Common myeloid progenitor, CD34-positive (primary cell): ENCODE results near the gene MACROH2A1.

Experiments used
- CTCF ChIA-PET: fragments of 350-600 bp; sonication (Branson Sonifier 250); formaldehyde crosslinking; loops from one replicate; lab custom pipeline; 2021; ENCODE audit warnings: antibody characterized with exemption; lab: Charles Lee
- POLR2A ChIA-PET: fragments of 350-600 bp; sonication (Branson Sonifier 250); formaldehyde crosslinking; loops from one replicate; lab custom pipeline; 2021; ENCODE audit warnings: antibody characterized with exemption; lab: Charles Lee
- DNase-seq, 3 donors: peaks; one replicate each; pipeline versions ENCODE4 v3.0.0 to v3.0.0-alpha.2; 2013
- H3K27ac ChIP-seq, 2 experiments: 1 replicate in 1 of 2; 2 replicates in 1 of 2; pipeline ENCODE4 v1.7.0; 2013; ENCODE audit warnings: inconsistent platforms in 2 of 2, low read length in 2 of 2, mild to moderate bottlenecking in 2 of 2, low read depth in 1 of 2, moderate library complexity in 1 of 2; ENCODE audit not compliant: severe bottlenecking in 2 of 2, insufficient read depth in 1 of 2, poor library complexity in 1 of 2
- H3K27me3 ChIP-seq, 5 experiments: replicated peaks in 2 of 5; 1 replicate in 3 of 5; 2 replicates in 2 of 5; pipeline versions ENCODE4 v1.6.1 to v1.7.0; 2013; ENCODE audit warnings: low read length in 4 of 5, mild to moderate bottlenecking in 2 of 5, moderate library complexity in 2 of 5, inconsistent platforms in 1 of 5; ENCODE audit not compliant: insufficient read depth in 5 of 5, control insufficient read depth in 4 of 5
- H3K36me3 ChIP-seq, 4 experiments: 1 replicate in 2 of 4; 2 replicates in 2 of 4; pipeline versions ENCODE4 v1.6.1 to v1.7.0; 2013; ENCODE audit warnings: low read length in 3 of 4, control low read depth in 1 of 4, mild to moderate bottlenecking in 1 of 4; ENCODE audit not compliant: control insufficient read depth in 4 of 4, insufficient read depth in 4 of 4
- H3K4me1 ChIP-seq, 4 experiments: 1 replicate in 3 of 4; 2 replicates in 1 of 4; pipeline versions ENCODE4 v1.6.1 to v1.7.1; 2013; ENCODE audit warnings: low read length in 3 of 4, mild to moderate bottlenecking in 3 of 4, control low read depth in 1 of 4, inconsistent platforms in 1 of 4, moderate library complexity in 1 of 4; ENCODE audit not compliant: control insufficient read depth in 4 of 4, insufficient read depth in 4 of 4; ENCODE audit errors: control extremely low read depth in 1 of 4
- H3K4me3 ChIP-seq, 7 experiments: 1 replicate in 4 of 7; 2 replicates in 3 of 7; pipeline versions ENCODE4 v1.5.1 to v1.7.0; 2013; ENCODE audit warnings: mild to moderate bottlenecking in 7 of 7, low read length in 6 of 7, moderate library complexity in 6 of 7, inconsistent platforms in 2 of 7, low read depth in 2 of 7, control low read depth in 1 of 7; ENCODE audit not compliant: insufficient read depth in 4 of 7, control insufficient read depth in 1 of 7; ENCODE audit errors: extremely low read depth in 1 of 7
- H3K9me3 ChIP-seq, 5 experiments: 1 replicate in 4 of 5; 2 replicates in 1 of 5; pipeline versions ENCODE4 v1.6.1 to v1.7.1; 2013; ENCODE audit warnings: low read length in 4 of 5, mild to moderate bottlenecking in 2 of 5, inconsistent platforms in 1 of 5, low read depth in 1 of 5, moderate library complexity in 1 of 5; ENCODE audit not compliant: control insufficient read depth in 4 of 5, insufficient read depth in 2 of 5; ENCODE audit errors: control extremely low read depth in 1 of 5
- WGBS: methylation state at CpG from one replicate; pipeline ENCODE4 v1.1.5; 2013; ENCODE audit not compliant: insufficient coverage; 5-methylcytosine and 5-hydroxymethylcytosine counted together

MACROH2A1 gene

DNA sequence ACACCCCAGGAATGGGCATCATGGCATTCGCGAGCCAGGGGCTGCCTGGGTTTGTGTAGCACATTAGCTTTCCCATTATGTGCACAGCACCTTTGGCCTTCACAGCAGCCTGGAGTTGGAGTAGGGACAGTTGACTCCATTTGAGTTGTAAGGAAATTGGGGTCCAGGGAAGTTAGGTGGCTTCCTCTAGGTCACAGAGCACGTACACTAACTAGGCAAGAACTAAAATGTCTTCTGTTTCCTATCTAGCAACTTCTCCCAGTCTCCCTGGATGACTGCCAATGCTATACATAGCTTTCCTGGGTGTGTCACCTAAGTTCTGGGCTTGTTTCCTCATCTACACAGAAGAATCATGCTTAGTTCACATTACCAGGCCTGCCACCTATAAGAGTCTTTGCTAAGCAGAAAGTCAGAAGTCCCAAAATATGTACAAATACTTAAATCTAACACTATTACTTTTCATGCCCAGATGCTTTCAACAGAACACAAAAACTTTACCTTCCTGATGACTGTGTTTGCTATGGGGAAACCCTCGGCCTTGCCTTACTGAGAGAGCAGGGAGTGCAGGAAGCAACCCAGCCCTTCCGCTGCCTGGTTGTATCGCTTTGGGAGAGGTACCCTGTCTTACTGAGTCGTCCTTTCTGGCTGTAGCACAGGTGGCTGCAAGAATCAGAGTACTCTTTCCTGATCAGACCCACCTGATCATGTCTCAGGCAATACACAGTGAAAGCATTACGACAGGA lies 12.0 kb downstream of the MACROH2A1 start:
- POLR2A ChIA-PET = no interaction called here
- H3K36me3 ChIP-seq = peaks cover 30 to 98% (median 63%) of the 10 kb centered on the region in 4 experiments
- peak overlapping the region; percentile 20 to 72 for H3K27ac ChIP-seq
- peak overlapping the region in 1 of 7 experiments; percentile 39 for H3K4me3 ChIP-seq
- H3K4me1 ChIP-seq = peaks cover 18 to 100% (median 82%) of the 10 kb centered on the region in 4 experiments
- no peaks in the 10 kb centered on the region for H3K27me3 ChIP-seq
- CTCF ChIA-PET = interaction anchor here (0.7 to 6.3 kb wide), 7 partner anchors 7 to 50 kb away, joined by 3 to 52 read pairs (median 4); no protein-coding TSS in a partner anchor
- peak in 2 of 3 donors; percentile 56 to 67 for DNase-seq
- WGBS = 51% methylated on average over 7 of the region's 8 CpGs
- no peaks in the 10 kb centered on the region for H3K9me3 ChIP-seq

GRCh38 chr5:135386096-135386495 lies 12.9 kb downstream of the MACROH2A1 start:
- H3K27ac ChIP-seq = peak overlapping the region; percentile 34 to 72
- peak overlapping the region in 2 of 7 experiments; percentile 0 to 19 for H3K4me3 ChIP-seq
- WGBS = 90% methylated on average over 2 of the region's 3 CpGs
- DNase-seq = no peak
- H3K9me3 ChIP-seq = no peaks in the 10 kb centered on the region
- H3K27me3 ChIP-seq = no peaks in the 10 kb centered on the region
- ChIA-PET CTCF (interaction anchor here (1.2 to 6.3 kb wide), 6 partner anchors 8 to 51 kb away, joined by 3 to 52 read pairs (median 6); no protein-coding TSS in a partner anchor), POLR2A (interaction anchor here (0.6 kb wide), 1 partner anchor 75 kb away, joined by 3 read pairs; no protein-coding TSS in a partner anchor)
- H3K4me1 ChIP-seq = peaks cover 23 to 98% (median 78%) of the 10 kb centered on the region in 4 experiments
- H3K36me3 ChIP-seq = peaks cover 31 to 96% (median 65%) of the 10 kb centered on the region in 4 experiments

DNA sequence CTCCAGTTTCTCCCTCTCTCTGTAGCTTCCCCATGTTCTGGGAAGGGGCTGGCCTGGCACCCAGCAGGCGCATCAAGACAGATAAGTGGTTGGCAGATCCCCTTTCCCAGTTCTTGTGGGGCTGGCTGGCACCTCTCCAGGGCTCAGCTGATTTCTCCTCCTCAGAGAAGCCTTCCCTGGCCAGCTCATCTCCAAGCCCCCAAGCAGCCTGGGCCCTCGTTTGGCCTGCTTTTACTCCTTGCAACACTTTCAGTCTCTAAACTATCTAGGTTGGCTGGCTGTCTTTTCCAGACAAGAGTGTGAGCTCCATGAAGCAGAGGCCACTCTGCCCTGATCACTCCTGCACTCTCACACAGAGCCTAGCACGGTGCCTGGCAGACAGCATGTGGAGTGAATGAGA lies 13.5 kb downstream of the MACROH2A1 start:
- WGBS = 93% methylated on average over 2 of the region's 3 CpGs
- POLR2A ChIA-PET = interaction anchor here (0.9 kb wide), 1 partner anchor 11 kb away, joined by 3 read pairs; no protein-coding TSS in a partner anchor

DNA sequence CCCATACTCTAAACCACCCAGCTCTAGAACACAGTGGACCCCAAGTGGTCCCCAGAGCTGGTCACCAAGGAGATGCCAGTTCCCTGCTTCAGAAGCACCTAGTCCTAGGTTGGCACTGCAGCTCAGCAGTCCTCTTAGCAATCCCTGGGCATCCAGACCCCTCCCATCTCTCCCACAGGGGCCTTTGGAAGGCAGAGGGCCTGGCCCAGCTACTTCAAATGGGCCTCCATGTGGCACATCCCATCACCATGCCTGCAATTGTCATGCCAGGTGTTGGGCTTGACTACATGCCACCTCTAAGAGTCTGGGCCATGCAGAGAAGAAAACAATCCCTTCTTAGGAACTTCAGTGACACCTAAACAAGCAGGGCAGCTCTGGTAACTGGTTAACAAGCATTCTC lies 14.1 kb downstream of the MACROH2A1 start:
- CTCF ChIA-PET = interaction anchor here (0.9 to 6.3 kb wide), 5 partner anchors 10 to 40 kb away, joined by 3 to 52 read pairs (median 4); no protein-coding TSS in a partner anchor
- peak overlapping the region in 1 of 2 experiments; percentile 72 for H3K27ac ChIP-seq
- no peak for DNase-seq
- no peaks in the 10 kb centered on the region for H3K27me3 ChIP-seq
- H3K4me3 ChIP-seq = no peak overlapping the region
- peaks cover 31 to 97% (median 69%) of the 10 kb centered on the region in 4 experiments for H3K36me3 ChIP-seq
- peaks cover 29 to 98% (median 78%) of the 10 kb centered on the region in 4 experiments for H3K4me1 ChIP-seq
- POLR2A ChIA-PET = interaction anchor here (0.9 to 1.4 kb wide), 2 partner anchors 11 to 14 kb away, joined by 3 read pairs; partner anchors contain the start of gene MACROH2A1
- H3K9me3 ChIP-seq = no peaks in the 10 kb centered on the region

More for the DNA sequence above, 13.5 kb downstream of the MACROH2A1 start:
- H3K4me3 ChIP-seq = no peak overlapping the region
- H3K27me3 ChIP-seq = no peaks in the 10 kb centered on the region
- H3K27ac ChIP-seq = peak overlapping the region; percentile 34 to 72
- H3K36me3 ChIP-seq = peaks cover 31 to 96% (median 67%) of the 10 kb centered on the region in 4 experiments
- CTCF ChIA-PET = interaction anchor here (0.9 to 6.3 kb wide), 6 partner anchors 8 to 39 kb away, joined by 3 to 52 read pairs (median 6); no protein-coding TSS in a partner anchor
- peaks cover 25 to 98% (median 77%) of the 10 kb centered on the region in 4 experiments for H3K4me1 ChIP-seq
- no peak for DNase-seq
- no peaks in the 10 kb centered on the region for H3K9me3 ChIP-seq

- CTCF ChIA-PET = interaction anchor here (0.7 to 6.3 kb wide), 5 partner anchors 10 to 53 kb away, joined by 3 to 52 read pairs (median 4); no protein-coding TSS in a partner anchor
- POLR2A ChIA-PET = interaction anchor here (0.6 to 1.4 kb wide), 4 partner anchors 11 to 992 kb away, joined by 3 to 4 read pairs (median 3); partner anchors contain the start of gene MACROH2A1
- WGBS = 90% methylated on average over 3 of the region's 3 CpGs
Measured at GRCh38 chr5:135383803-135384495, 15.1 kb downstream of the MACROH2A1 start.

GRCh38 chr5:135382981-135383380 lies 16.1 kb downstream of the MACROH2A1 start:
- Histone ChIP-seq H3K36me3 (peaks cover 33 to 97% (median 63%) of the 10 kb centered on the region in 4 experiments), H3K4me3 (no peak overlapping the region), H3K27ac (no peak overlapping the region), H3K27me3 (no peaks in the 10 kb centered on the region), H3K4me1 (peaks cover 33 to 98% (median 88%) of the 10 kb centered on the region in 4 experiments), H3K9me3 (no peaks in the 10 kb centered on the region)
- no peak for DNase-seq
- ChIA-PET CTCF (interaction anchor here (1.1 to 6.3 kb wide), 4 partner anchors 10 to 46 kb away, joined by 3 to 52 read pairs (median 23); no protein-coding TSS in a partner anchor), POLR2A (interaction anchor here (0.6 to 1.3 kb wide), 3 partner anchors 10 to 23 kb away, joined by 3 read pairs; no protein-coding TSS in a partner anchor)
- WGBS = 100% methylated on average over 1 of the region's 3 CpGs

More at GRCh38 chr5:135383803-135384495, 15.1 kb downstream of the MACROH2A1 start:
- peak overlapping the region in 1 of 2 experiments; percentile 72 for H3K27ac ChIP-seq
- H3K36me3 ChIP-seq = peaks cover 31 to 97% (median 67%) of the 10 kb centered on the region in 4 experiments
- H3K4me3 ChIP-seq = no peak overlapping the region
- DNase-seq = no peak
- H3K9me3 ChIP-seq = no peaks in the 10 kb centered on the region
- H3K4me1 ChIP-seq = peaks cover 29 to 98% (median 81%) of the 10 kb centered on the region in 4 experiments
- H3K27me3 ChIP-seq = no peaks in the 10 kb centered on the region
